ENCODE measurements around the gene TRPM8. TPM values are rescaled to one million over a fixed set of nuclear protein-coding genes. Genes with fewer than 3 reads are reported as not detected.
"Not testable (repeated sequence)": the region's sequence is repeated elsewhere in the genome, so short reads cannot be mapped to it uniquely, and the experiment has no call there.

Gene TRPM8
- total RNA-seq, result not detected in 2 replicates

- FAIRE-seq (no peak), DNase-seq (ENCODE audit: low read depth) (no peak)
- TF ChIP-seq CTCF (IDR thresholded peaks at IDR 0.05; ENCODE audit: insufficient read depth, low read length, severe bottlenecking), result no peak
- Histone ChIP-seq H3K27me3 (ENCODE audit: control insufficient read depth, insufficient read depth, low read length) (peaks cover 2% of the 10 kb centered on the region), H3K36me3 (ENCODE audit: control insufficient read depth, insufficient read depth, low read length) (no peaks in the 10 kb centered on the region), H3K4me3 (ENCODE audit: low read depth, low read length) (no peak within 1 kb of the TSS)
These were observed at the start of gene TRPM8 for GRCh38 chr2:233917116-233917515. Gene TRPM8, plus strand, starts transcription at chr2:233917373. Its CDS starts 9,165 bp downstream, at chr2:233926538.

GRCh38 chr2:233867993-233868532 is 49.1 kb upstream of the TRPM8 start, which contains the start of gene MSL3B:
Gene MSL3B, minus strand, starts transcription at chr2:233868386.
- FAIRE-seq, result no peak
- DNase-seq (ENCODE audit: low read depth), result peak; percentile 37
- no peak for TF ChIP-seq CTCF (IDR thresholded peaks at IDR 0.05; ENCODE audit: insufficient read depth, low read length, severe bottlenecking)
- Histone ChIP-seq H3K36me3 (ENCODE audit: control insufficient read depth, insufficient read depth, low read length) (peaks cover 1% of the 10 kb centered on the region), H3K4me3 (ENCODE audit: low read depth, low read length) (peak within 1 kb of the TSS; percentile 76), H3K27me3 (ENCODE audit: control insufficient read depth, insufficient read depth, low read length) (peaks cover 2% of the 10 kb centered on the region)

- FAIRE-seq (no peak), DNase-seq (ENCODE audit: low read depth) (no peak)
- TF ChIP-seq CTCF (IDR thresholded peaks at IDR 0.05; ENCODE audit: insufficient read depth, low read length, severe bottlenecking), result no peak
- Histone ChIP-seq H3K36me3 (ENCODE audit: control insufficient read depth, insufficient read depth, low read length) (no peaks in the 10 kb centered on the region), H3K27me3 (ENCODE audit: control insufficient read depth, insufficient read depth, low read length) (peaks cover 2% of the 10 kb centered on the region), H3K4me3 (ENCODE audit: low read depth, low read length) (no peak overlapping the region)
These were observed 45.7 kb upstream of the TRPM8 start for GRCh38 chr2:233871432-233871831.

- H3K27me3 ChIP-seq (ENCODE audit: control insufficient read depth, insufficient read depth, low read length); FAIRE-seq; H3K4me3 ChIP-seq (ENCODE audit: low read depth, low read length): not testable (repeated sequence)
These were observed 45.0 kb upstream of the TRPM8 start for GRCh38 chr2:233872125-233872524.

GRCh38 chr2:233882353-233882752 is 34.8 kb upstream of the TRPM8 start:
- no peak for DNase-seq (ENCODE audit: low read depth)
- H3K27me3 ChIP-seq (ENCODE audit: control insufficient read depth, insufficient read depth, low read length), result no peaks in the 10 kb centered on the region
- H3K4me3 ChIP-seq (ENCODE audit: low read depth, low read length), result no peak overlapping the region
- no peak for TF ChIP-seq CTCF (IDR thresholded peaks at IDR 0.05; ENCODE audit: insufficient read depth, low read length, severe bottlenecking)
- no peaks in the 10 kb centered on the region for H3K36me3 ChIP-seq (ENCODE audit: control insufficient read depth, insufficient read depth, low read length)
- FAIRE-seq, result no peak

More at GRCh38 chr2:233872125-233872524, 45.0 kb upstream of the TRPM8 start:
- H3K36me3 ChIP-seq (ENCODE audit: control insufficient read depth, insufficient read depth, low read length); DNase-seq (ENCODE audit: low read depth): not testable (repeated sequence)

GRCh38 chr2:233892793-233893192 is 24.4 kb upstream of the TRPM8 start:
- FAIRE-seq, result no peak
- TF ChIP-seq CTCF (IDR thresholded peaks at IDR 0.05; ENCODE audit: insufficient read depth, low read length, severe bottlenecking), result no peak

GRCh38 chr2:233896253-233896652 is 20.9 kb upstream of the TRPM8 start:
- H3K27me3 ChIP-seq (ENCODE audit: control insufficient read depth, insufficient read depth, low read length); H3K4me3 ChIP-seq (ENCODE audit: low read depth, low read length); FAIRE-seq; H3K36me3 ChIP-seq (ENCODE audit: control insufficient read depth, insufficient read depth, low read length); DNase-seq (ENCODE audit: low read depth): not testable (repeated sequence)

More at GRCh38 chr2:233892793-233893192, 24.4 kb upstream of the TRPM8 start:
- H3K4me3 ChIP-seq (ENCODE audit: low read depth, low read length), result no peak overlapping the region
- DNase-seq (ENCODE audit: low read depth), result no peak
- no peaks in the 10 kb centered on the region for H3K36me3 ChIP-seq (ENCODE audit: control insufficient read depth, insufficient read depth, low read length)
- no peaks in the 10 kb centered on the region for H3K27me3 ChIP-seq (ENCODE audit: control insufficient read depth, insufficient read depth, low read length)

All from bronchial epithelial cell (primary cell).